BE2C (cell line): ENCODE results near the gene GHRH.

Experiments
- DNase-seq: peaks from one replicate; pipeline ENCODE4 v3.0.0-alpha.2; 2020
- H3K27me3 ChIP-seq: fragments of 250-450 bp; sonication (Bioruptor Pico); 2 replicates; pipeline ENCODE4 v1.5.1; 2020; ENCODE audit warnings: mild to moderate bottlenecking
- H3K36me3 ChIP-seq: fragments of 250-450 bp; sonication (Bioruptor Pico); 2 replicates; pipeline ENCODE4 v1.5.1; 2020; ENCODE audit warnings: mild to moderate bottlenecking
- H3K4me1 ChIP-seq: fragments of 250-450 bp; sonication (Bioruptor Pico); 2 replicates; pipeline ENCODE4 v1.5.1; 2020
- H3K4me3 ChIP-seq: 2 replicates; pipeline ENCODE4 v1.5.1; 2011; ENCODE audit warnings: low read depth, low read length
- H3K9me3 ChIP-seq: fragments of 250-450 bp; sonication (Bioruptor Pico); 2 replicates; pipeline ENCODE4 v1.5.1; 2020
- TF ChIP-seq, protein P1 (sequence below): IDR thresholded peaks from 2 replicates; pipeline ENCODE4 v1.5.1; 2012; ENCODE audit warnings: mild to moderate bottlenecking, low read depth, low read length

Gene GHRH

DNA sequence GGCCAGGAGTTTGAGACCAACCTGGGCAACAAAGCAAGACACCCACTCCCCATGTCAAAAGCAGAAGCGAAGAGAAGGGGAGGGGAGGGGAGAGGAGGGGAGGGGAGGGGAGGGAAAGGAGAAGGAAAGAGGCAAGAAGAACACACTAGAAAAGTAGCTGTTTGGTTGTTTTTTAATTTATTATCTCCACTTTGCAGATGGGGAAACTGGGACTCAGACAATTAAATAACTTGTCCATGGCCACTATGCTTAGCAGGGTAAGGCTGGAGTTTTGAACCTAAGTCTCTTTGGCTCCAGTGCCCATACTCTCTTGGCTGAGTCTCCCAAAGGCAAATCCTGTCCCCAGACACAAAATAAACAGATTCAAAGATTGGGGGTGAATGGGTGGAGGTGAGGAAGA lies 12.4 kb upstream of the GHRH start:
- TF ChIP-seq, protein P1, sequence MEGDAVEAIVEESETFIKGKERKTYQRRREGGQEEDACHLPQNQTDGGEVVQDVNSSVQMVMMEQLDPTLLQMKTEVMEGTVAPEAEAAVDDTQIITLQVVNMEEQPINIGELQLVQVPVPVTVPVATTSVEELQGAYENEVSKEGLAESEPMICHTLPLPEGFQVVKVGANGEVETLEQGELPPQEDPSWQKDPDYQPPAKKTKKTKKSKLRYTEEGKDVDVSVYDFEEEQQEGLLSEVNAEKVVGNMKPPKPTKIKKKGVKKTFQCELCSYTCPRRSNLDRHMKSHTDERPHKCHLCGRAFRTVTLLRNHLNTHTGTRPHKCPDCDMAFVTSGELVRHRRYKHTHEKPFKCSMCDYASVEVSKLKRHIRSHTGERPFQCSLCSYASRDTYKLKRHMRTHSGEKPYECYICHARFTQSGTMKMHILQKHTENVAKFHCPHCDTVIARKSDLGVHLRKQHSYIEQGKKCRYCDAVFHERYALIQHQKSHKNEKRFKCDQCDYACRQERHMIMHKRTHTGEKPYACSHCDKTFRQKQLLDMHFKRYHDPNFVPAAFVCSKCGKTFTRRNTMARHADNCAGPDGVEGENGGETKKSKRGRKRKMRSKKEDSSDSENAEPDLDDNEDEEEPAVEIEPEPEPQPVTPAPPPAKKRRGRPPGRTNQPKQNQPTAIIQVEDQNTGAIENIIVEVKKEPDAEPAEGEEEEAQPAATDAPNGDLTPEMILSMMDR = no peak
- no peak for DNase-seq
- no peaks in the 10 kb centered on the region for H3K9me3 ChIP-seq
- no peak overlapping the region for H3K4me3 ChIP-seq
- no peaks in the 10 kb centered on the region for H3K27me3 ChIP-seq
- H3K36me3 ChIP-seq = no peaks in the 10 kb centered on the region
- peaks cover 7% of the 10 kb centered on the region for H3K4me1 ChIP-seq

DNA sequence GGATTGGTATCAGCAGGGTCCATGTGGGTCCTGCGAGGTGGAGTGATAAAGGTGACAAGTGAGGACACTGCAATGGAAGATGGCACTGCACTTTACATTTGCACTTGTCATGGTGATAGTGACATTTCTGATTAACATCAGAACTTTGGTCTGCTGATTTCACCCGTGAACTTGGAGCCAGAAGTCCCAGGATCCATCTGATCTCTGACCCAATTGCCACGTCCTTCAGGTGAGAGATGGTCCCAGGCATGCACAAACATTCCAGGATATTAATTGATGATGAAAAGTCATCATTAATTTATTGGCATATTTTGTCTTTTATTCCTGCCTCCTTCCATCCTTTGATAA lies 9.8 kb upstream of the GHRH start:
- Histone ChIP-seq H3K4me3 (no peak overlapping the region), H3K4me1 (no peaks in the 10 kb centered on the region; the same call in 1 of the 2 replicates), H3K36me3 (no peaks in the 10 kb centered on the region), H3K9me3 (no peaks in the 10 kb centered on the region), H3K27me3 (no peaks in the 10 kb centered on the region)
- TF ChIP-seq, protein P1 = no peak
- no peak for DNase-seq

DNA sequence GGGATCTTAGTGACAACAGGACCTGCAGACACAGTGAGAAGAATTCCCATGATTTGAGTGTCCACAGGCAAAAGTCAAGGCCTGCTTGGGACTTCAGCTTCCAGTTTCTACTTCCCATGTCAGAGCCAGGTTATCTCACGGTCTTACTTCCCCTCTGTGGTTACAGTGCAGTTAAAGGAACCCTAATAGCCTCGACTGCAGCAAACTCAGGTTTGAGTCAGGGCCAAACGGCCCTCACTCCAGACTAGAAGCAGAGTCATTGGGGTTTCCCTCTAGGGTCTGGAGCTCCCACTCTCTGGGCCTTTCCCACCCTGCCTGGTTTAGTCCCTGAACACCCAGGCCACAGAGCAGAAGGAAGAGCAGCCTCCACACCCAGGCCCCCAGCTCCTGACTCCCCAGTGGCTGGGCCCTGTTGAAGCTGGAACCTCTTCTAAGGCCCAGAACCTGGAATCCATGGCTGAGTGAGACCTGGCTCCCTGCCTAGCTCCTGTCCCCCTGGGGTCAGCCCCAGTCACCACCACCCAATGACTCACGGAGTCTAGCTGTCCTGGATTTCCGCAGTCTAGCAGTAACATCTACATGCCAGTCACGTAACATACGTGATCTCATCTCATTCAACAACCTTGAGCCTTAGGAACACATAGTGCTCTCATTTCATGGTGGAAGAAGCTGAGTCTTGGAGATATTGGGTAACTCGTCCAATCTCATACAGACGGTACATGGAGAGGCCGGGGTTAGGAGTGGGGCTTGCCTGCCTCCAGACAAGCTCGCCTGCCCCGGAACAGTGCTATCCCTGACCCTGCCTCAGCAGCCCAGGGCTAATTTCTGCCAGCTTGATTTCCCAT lies 9.2 kb upstream of the GHRH start:
- TF ChIP-seq, protein P1 = no peak
- no peak for DNase-seq

DNA sequence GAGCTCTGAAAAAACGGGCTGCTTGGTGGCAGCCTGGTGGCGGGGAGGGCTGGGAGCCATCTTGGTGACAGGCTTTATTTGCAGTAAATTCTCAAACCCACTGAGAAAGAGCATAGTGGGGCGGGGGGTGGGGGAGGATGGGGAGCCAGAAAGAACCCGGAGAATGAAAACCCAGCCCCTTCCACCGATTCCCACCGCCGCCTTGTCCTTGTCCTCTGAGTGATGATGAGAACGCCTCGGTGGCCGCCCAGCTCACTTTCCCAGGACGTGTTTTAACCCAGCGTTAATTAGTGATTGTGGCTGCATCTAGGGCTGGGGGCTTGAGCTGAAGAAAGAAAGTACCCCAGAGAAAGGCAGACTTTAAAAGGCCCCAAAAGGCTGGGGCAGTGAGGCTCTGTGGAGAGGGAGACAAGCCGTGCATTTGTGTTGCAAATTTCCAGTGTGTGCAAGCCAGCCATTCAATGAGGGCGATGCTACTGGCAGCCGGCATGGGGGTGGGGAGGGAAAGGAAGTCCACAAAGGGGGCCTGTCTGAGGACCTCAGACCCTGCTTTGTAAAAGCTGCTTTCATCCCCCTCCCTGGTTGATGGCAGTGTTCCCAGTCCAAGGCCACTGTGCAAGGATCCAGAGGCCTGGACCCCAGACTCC lies 6.2 kb upstream of the GHRH start:
- no peak for DNase-seq
- H3K4me1 ChIP-seq = no peaks in the 10 kb centered on the region
- no peaks in the 10 kb centered on the region for H3K36me3 ChIP-seq
- no peaks in the 10 kb centered on the region for H3K9me3 ChIP-seq
- H3K4me3 ChIP-seq = no peak overlapping the region
- no peaks in the 10 kb centered on the region for H3K27me3 ChIP-seq
- TF ChIP-seq, protein P1 = no peak

More for the DNA sequence above, 9.2 kb upstream of the GHRH start:
- Histone ChIP-seq H3K27me3 (no peaks in the 10 kb centered on the region), H3K4me3 (no peak overlapping the region), H3K36me3 (no peaks in the 10 kb centered on the region), H3K9me3 (no peaks in the 10 kb centered on the region), H3K4me1 (no peaks in the 10 kb centered on the region; the same call in 1 of the 2 replicates)

DNA sequence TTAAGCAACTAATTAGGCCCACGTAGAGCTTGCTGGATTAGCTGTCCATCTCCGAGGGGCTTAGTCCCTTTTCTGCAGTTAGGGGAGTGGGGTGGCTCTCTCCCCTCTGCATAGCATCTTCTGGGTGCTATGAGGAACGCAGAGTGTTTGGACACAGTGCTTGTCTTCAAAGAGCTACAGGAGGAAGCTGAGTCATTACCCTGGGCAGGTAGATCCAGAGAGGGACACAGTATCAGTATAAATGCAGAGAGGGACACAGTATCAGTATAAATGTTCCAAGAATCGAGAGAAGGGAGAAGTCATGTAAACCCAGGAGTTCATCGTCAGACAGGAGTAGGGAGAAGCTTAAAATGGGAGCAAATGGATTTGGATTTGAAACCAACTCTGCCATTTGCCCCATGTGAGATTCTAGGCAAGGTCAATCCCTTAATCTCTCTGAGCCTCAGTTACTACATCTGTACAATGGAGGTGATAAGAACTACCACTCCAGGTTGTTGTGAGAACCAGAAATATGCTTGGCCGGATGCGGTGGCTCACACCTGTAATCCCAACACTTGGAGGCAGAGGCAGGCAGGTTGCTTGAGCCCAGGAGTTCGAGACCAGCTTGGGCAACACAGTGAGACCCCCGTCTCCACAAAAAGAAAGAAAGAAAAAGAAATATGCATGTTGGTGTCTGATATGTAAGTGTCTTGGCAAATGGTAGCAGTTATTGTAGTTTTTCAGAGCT lies 5.5 kb upstream of the GHRH start:
- no peaks in the 10 kb centered on the region for H3K4me1 ChIP-seq
- TF ChIP-seq, protein P1 = no peak
- DNase-seq = no peak
- no peaks in the 10 kb centered on the region for H3K27me3 ChIP-seq
- H3K4me3 ChIP-seq = no peak overlapping the region
- no peaks in the 10 kb centered on the region for H3K36me3 ChIP-seq
- H3K9me3 ChIP-seq = no peaks in the 10 kb centered on the region
